Measurements from ENCODE around the gene ANKMY1.

ANKMY1 gene

DNA sequence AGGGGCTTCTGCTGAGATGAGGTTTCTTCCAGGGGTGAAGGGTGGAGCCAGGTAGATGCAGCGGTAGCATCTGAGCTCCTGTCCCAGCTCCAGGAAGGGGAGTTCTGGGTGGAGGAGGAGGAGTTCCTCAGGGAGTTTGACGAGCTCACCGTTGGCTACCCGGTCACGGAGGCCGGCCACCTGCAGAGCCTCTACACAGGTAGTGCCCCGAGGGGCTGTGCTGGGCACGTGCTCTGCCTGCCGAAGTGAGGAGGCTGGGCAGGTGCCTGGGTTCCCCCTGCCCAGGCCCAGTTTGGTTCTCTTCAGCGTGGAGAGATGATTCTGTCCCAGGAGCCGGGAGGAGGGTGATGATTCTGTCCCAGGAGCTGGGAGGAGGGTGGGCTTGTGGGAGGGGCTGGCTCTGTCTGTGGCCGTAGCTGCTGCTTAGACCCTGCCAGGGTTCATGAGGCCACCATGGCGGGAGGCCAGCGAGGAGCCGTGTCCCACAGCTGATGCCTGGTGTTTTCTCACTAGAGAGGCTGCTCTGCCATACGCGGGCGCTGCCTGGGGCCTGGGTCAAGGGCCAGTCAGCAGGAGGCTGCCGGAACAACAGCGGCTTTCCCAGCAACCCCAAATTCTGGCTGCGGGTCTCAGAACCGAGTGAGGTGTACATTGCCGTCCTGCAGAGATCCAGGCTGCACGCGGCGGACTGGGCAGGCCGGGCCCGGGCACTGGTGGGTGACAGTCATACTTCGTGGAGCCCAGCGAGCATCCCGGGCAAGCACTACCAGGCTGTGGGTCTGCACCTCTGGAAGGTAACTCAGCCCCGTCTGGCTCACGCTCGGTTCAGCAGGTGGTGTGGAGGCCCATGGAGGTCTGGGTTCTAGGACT is 37.0 kb upstream of the ANKMY1 start:
- no peak for FAIRE-seq

DNA sequence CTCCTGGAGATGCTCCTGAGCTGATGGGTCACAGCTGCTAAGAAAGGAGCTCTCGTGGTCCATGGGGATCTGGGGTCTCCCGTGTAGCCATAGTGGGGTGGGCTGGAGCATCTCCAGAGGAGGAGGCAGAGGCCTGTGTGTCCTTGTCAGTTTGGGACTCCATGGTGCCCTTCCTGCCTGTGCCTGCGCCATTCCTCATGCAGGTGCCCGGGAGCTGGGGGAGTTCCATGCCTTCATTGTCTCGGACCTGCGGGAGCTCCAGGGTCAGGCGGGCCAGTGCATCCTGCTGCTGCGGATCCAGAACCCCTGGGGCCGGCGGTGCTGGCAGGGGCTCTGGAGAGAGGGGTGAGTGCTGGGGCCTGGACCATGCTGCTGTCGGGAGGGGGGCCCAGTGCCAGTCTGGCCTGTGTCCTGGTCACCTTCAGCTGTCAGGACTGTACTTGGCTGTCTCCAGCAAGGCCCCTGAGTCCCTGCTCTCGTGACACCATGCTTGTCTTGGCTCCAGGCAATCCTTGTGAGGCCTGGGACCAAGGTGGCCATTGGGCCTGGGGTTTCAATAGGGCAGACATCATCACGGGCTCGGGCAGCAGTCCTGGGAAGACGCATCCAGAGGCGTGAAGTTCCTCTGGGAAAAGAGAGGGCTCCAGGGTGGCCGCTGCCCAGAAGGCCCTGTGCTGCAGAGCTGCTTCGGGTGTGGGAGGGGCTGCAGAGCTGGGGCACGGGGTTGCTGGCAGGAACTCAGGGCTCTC is 36.1 kb upstream of the ANKMY1 start:
- FAIRE-seq = no peak

DNA sequence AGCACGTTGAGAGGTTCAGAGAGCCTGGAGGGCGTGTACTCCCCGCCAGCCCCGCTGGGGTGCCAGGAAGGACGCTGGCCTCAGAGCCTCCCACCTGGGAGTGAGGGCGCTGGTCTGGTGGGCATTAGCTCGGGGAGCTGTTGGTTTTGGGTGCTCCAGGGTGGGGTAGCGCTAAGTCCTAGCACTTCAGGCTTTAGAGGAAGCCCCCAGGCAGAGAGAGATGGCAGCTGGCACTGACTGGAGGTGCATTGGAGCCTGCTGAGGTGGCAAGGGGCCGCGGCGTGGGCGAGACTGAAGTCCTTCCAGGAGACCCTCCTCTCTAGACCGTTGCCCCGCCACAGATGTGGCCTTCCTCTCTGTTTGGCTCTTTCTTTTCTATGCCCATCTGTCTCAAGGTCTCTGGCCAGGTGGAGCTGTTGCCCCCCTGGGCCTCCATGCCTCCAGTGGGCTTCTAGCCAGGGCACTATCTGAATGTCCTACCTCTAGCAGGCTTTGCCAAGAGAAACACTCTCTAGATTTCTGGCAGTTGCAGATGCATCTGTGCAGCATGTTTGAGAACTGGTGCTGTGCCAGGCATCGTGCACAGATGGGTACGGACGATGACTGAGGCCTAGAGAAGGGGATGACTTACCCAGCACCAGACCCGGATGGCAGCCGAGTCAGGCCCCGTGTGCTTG is 35.4 kb upstream of the ANKMY1 start:
- FAIRE-seq = no peak

DNA sequence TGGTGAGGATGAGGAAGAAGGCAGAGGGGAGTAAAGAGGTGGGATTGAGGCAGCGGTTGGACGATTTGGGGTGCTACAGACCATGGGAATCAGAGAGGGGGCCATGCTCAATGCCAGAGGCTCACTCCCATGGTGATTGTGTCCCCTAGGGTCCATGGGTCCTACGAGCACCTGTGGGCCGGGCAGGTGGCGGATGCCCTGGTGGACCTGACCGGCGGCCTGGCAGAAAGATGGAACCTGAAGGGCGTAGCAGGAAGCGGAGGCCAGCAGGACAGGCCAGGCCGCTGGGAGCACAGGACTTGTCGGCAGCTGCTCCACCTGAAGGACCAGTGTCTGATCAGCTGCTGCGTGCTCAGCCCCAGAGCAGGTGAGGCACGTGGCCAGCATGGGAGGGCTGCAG is 34.0 kb upstream of the ANKMY1 start:
- no peak for FAIRE-seq

DNA sequence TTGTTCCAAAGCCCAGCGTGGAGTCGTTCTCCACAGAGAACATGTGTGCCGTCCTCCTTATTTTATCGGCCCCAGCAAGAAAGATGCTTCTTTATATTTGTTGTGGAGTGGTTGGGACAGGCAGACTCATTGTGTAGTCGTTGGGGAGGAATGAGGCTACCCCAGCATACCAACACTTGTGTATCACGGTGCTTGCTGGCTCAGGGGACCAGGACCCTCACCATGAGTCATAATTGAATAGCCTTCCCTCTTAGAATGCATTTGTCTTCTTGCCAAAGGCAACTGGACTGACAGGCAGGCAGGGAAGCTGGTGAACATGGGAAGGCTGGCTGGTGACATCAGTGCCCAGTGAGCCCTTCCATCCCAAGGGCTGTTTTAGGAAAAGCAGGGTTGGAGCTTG is 33.4 kb upstream of the ANKMY1 start:
- FAIRE-seq = no peak

DNA sequence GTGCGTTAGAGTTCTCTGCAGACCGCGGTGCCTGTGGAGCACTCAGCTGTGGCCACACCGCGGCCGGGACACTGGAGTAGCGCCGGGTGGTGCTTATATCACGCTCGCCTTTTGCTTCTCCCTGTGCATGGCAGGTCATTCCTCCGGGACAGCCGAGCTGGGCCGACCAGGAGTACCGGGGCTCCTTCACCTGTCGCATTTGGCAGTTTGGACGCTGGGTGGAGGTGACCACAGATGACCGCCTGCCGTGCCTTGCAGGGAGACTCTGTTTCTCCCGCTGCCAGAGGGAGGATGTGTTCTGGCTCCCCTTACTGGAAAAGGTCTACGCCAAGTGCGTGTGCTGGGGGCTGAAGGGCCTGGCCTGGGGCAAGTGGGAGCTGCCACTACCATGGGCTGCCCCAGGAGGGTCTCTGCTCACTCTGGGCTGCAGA is 32.9 kb upstream of the ANKMY1 start:
- FAIRE-seq = no peak

DNA sequence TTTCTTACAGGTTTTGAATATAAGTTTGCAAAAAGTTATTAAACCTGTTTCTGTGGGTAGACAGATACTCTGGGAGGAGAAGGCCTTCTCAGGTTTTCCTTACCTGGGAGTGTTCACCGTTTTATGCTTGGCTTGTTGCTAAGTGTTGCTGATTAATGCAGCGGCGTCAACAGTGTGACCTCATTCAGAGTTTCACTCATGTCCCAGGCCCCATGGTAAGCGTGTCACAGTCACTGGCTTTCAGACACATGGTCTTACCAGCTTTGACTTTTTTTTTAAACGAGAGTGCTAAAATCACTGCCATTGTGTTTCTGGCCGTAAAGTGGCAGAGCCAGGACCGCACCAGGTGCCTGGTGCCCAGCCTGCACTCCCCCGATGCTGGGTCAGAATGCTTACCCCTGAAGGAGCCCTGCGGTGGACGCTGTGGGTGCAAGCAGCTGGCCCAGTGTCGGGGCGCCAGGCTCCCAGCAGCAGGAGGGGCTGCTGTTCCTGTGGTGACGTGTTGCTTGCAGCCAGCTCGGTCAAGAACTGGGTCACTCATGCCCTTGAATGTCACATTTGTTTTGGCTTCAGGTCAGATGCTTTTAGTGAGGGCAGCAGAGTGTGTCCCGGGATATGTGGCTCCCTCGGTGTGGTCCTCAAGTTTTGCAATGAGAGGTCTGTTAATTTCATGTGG is 32.2 kb upstream of the ANKMY1 start:
- FAIRE-seq = no peak

DNA sequence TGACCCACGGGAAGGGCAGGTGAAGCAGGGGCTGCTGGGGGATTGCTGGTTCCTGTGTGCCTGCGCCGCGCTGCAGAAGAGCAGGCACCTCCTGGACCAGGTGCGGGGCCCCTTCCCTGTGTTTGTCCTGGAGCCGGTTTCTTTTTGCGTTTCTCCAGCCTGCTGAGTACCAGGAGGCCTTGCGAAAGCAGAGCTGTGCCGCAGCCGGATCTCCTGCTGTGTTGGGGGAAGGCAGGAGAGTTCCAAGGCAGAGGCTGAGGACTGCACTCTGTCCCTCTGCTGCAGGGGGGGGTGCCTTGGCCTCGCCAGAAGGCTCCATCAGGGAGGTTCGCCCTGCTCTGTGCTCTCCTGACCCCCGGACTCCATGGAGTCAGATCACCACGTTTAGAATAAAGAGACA is 31.6 kb upstream of the ANKMY1 start:
- FAIRE-seq = no peak

DNA sequence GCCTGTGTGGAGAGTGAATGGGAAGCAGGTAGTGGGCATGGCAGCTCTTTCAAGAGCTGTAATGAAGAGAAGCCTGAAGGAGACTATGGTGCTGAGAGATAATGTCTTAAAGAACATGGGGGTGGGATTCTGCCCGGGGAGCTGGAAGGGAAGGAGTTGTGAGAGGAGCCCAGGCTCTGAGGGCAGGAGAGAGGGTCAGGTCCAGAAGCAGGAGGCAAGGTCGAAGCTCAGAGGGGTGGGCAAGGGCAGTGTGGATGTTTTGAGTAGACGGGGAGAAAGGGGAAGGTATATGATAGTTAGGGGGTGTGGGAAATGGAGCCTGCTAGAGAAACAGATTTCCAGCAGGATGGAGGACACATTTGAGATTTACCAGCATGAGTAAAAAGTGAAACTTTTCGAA is 30.9 kb upstream of the ANKMY1 start:
- FAIRE-seq = no peak

DNA sequence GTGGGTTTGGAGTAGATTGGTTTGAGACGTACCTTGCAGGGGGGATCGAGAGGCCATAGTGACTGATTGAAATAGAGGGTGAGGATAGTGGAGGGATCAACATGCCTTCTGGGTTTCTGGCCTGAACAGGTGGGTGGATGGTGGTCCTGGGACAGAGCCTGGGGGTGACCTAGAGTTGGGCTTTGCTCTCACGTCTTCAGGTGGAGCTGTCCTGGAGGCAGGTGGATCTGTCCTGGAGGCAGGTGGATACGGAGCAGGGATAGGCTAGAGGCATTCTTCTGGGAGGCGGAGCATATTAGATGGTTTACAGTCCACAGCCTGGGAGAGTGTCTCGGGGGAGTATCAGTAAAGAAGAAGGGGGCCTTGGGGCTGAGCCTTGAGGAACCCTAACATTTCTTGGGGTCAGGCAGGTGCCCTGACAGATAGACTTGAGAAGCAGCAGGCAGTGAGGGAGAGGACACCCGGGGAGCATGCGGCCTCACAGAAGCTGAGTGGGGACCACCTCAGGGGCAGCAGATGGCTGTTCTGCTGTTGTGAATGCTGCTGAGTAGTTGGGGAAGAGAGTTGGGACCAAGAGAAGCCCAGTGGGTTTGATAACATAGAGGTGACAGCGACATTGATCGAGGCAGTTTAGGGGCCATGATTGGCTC is 30.3 kb upstream of the ANKMY1 start:
- FAIRE-seq = no peak

DNA sequence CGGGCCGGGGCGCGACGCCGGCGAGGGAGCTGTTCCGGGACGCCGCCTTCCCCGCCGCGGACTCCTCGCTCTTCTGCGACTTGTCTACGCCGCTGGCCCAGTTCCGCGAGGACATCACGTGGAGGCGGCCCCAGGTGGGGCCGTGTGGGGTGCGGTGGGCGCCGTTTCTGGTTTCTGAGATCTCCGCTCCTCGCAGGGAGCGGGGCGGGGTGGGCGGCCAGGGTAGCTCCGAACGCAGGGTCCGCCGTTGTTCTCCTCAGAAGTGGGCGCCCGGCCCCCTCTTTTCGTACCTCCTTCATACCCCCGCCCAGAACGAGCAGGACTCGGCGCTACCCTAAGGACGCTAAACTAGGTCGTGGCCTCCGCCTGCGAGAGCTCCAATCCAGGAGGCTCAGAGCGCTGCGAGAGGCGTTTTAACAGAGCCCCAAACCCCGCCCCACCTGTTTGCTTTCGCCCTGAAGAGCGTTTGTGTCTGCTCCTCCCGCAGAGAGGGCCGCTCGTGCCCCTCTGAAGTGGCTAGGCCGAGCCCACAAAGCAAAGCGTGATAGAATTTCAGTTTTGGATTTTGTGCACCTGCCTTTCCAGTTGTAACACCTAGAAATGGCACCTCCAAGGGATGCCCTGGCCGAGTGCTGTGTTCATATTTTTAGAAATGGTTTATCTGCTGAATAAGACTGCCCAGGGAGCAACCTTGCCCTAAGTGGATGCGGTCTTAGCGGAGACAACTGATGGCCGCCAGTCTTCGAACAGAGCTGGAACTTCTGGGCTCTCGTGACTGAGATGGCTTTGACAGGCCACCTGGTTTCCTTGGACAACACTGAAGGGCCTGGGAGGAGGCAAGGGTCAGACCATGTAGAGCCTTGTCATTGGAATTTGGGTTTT is 29.4 kb upstream of the ANKMY1 start:
- no peak for FAIRE-seq

DNA sequence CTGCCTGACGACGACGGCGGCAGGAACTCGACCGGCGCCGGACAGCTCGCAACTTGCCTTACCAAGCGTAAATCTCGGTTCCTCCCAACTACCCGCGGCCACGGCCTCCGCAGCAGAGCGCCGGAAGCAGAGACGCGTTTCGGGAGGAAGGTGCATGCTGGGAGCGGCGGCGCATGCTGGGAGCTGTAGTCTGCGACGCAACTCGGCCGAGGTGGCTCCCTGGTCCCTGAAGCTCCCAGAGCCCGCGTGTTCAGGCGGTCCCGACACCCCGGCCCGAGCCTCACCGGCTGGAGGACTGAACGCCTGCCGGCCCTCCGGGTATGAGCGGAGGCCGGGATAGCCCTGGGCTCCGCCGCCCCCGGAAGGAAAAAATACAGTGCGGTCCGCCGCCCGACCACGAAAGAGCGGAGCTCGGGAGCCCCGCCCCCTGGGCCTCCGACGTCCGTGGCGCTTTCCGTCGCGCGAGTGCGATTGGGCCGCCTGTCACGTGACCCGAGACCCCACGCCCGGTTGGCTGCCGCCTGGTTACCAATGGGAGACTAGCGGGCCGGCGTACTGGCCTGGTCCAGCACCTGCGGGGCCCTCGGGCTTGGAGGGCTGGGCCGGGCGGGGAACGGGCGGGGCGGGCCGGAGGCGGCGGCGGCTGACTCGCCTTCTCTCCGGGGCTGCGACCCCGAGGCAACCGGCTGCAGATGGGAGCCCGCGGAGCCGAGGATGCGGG is 28.6 kb upstream of the ANKMY1 start, which contains the start of gene CAPN10:
Gene CAPN10, plus strand, starts transcription at position 537 of the 721 bp plus-strand sequence. Its CDS starts 178 bp downstream, at position 715.
- peak; percentile 83 for FAIRE-seq

DNA sequence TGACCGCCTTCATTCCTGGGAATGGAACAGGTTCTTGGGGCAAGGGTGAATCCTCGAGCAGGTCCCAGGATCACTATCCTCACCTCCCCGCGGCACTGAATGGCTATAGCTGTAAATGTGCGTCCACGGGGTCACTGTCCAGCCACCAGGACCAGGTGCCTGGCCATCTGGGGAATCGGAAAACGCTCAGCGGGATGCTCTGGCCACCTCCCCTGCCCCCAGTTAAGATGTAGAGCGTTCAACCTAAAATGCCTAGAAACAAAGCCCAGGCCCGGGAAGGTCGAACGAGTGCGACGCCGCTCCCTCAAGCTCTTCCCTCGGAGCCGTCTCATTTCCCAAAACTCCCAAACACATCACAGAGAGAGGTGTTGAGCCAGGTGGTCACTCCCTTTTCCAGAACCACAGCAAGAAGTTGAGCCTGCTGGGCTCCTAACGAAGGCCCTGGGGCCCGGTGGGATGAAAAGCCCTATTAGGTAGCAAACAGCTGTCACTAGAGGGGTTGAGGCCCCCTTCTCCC is 28.0 kb upstream of the ANKMY1 start:
- no peak for FAIRE-seq

DNA sequence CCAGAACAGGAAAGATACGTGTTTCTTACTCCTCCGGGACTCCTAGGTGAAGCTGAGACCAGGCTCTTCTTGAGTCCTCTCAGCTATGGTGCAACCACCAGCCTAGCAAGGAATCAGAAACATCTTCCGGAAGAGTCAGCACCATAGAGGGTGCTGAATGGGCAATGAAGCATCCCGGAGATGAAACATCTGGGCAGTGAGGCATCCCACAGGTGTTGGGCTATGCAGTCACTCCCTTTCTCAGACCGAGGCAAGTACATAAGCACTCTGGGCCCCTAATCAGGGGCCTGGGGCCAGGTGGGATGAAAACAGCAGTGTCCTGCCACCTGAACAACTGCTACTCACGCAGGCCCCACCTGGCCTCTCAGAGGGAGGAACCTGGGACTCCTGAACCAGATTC is 27.3 kb upstream of the ANKMY1 start:
- no peak for FAIRE-seq

DNA sequence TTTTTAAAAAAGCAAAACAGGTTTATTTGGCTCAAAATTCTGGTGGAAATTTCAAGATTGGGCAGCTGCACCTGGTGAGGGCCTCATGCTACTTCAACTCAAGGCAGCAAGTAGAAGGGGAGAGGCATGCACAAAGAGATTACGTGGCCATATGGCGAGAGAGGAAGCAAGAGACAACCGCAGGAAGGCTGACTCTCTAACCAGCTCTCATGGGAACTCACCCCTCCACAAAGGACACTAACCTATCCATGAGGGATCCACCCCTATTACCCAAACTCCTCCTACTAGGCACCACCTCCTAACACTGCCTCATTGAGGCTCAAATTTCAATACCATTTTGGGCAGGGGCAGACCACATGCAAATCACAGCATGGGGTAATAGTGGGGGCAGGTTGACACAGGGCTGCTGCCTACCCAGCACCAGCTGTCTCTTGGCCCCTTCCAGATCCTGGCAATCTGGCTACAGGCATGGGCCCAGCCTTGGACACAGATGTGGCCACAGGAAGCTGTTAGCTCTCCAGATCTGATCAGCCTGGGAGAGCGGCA is 26.8 kb upstream of the ANKMY1 start:
- no peak for FAIRE-seq

DNA sequence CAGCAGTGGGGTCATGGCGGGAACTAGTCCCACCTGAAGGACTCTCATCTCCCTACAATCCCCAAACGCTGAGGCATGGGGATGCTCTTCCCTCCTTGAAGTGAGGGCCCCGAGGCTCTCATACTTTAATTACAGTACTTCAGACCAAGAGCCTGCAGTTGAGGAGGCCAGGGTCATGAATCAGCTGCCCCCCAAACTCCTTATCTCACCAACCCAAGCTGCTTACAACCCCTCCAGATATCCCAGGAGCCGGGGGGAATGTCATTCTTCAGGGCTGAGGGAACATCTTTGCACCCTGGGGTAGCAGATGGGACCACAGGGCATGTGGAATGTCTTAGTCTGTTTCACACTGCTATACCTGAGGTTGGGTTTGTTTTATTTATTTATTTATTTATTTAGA is 26.0 kb upstream of the ANKMY1 start:
- FAIRE-seq = no peak

DNA sequence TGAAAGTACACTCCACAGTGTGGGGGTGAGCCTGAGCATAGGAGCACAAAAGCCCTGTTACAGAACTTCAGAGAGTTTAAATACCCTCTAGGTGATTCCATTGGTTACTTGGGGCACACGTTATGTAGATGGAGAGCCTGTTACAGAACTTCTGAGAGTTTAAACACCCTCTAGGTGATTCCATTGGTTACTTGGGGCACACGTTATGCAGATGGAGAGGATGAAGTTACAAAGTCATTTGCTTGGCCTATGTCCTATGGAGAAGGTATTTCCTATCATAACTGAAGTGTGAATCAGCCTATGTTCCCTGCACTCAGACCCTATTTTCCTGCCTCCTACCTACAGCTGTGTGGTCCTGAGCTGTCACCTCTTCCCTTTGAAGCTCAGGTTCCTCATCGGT is 25.0 kb upstream of the ANKMY1 start:
- FAIRE-seq = peak; percentile 94

DNA sequence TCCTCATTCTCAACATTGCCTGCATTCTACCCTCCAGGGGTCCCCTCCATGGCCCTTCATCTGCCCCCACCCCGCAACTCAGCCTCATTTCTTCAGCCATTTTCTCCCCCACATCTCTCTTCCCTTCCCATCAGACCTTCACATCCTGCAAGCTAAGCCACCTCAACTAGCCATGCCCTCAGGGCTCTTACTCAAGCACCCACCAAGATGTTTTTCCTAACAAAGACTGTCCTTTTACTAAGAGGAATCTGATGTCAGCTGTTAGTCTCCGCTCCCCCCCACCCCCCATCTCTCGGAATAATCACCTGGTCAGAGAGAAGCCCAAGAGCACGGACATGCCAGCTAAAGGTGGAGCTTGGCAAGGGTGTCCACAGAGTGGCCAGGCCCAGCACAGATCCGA is 24.0 kb upstream of the ANKMY1 start:
- FAIRE-seq = no peak

DNA sequence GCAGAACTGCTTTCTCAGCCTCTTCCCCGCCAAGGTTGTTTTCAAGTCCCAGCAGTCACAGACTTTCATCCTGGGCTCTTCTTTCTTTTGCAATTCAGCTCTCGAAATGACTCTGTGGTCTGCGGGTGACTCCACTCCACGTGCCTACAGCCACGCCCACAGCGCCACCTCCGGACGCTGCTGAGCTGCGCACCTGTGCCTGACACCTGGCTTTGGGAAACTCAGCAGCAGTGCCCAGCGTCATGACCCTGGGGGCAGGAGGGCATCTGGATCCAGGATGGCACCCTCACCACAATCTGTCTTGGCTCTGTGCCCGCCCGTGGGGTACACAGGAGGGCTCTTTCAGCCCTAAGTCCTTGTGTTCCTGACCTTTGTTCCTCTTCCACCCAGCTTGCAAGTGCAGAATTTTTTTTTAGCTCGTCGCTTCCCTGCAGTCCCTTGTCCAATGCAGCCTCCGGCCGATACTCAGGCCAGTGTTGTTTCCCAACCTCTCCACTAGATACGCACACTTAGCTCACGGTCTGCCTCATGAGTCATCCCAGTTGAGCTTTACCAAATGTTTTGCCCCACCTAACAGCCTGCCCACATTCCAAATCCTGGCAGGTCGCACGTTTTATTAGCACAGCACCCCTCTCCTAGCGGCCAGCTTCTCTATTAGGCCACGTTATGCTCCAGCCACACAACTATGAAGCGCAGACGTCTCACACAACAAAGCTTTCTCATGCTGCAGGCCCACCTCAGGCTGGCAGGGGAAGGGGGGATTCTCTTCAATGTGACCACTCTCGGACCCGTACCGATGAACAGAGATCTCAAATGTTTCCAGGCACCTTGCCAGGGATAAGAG is 22.2 kb upstream of the ANKMY1 start:
- no peak for FAIRE-seq

Data from G401.6 (cell line).